Amniotic epithelial cell (primary cell): ENCODE results near the gene TAF15.

Source experiments
- DNase-seq: peaks from one replicate; pipeline ENCODE4 v3.0.0-alpha.2; 2010; ENCODE audit warnings: low read depth

Gene TAF15

GRCh38 chr17:35872196-35872980 lies 63.1 kb downstream of the TAF15 start:
- DNase-seq, result no peak

DNA sequence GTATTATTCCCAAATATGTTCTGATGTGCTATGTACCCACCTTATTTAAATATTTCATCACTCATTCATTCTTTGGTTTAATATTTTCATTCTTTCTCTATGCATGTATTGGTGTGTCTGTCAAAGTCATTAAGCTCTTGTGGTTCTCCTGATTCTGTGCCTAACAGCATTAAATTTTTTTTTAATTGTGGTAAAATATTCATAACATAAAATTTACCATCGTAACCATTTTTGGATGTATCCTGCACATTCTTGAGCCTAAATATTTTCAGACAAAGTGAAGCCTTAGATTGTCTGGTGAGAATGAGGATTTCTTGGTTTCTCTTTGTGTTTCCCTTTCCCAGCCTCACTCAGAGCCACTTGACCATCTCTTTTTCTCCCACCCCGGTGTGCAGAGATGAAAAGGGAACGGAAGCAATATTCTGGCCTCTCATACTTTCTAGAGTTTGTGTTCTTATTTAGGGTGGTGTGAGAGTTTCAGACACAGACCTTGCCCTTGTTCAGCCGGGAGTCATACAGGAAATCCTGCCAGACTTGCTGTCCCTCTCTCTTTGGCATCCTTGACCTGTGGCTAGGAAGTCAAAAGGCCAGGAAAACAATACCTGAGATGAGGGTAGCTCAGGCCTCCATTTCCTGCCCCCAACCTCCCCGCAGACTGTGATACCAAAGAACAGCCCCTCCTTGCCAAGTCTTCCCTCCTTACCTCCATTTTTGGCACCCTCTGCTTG lies 66.0 kb downstream of the TAF15 start:
- DNase-seq, result no peak

DNA sequence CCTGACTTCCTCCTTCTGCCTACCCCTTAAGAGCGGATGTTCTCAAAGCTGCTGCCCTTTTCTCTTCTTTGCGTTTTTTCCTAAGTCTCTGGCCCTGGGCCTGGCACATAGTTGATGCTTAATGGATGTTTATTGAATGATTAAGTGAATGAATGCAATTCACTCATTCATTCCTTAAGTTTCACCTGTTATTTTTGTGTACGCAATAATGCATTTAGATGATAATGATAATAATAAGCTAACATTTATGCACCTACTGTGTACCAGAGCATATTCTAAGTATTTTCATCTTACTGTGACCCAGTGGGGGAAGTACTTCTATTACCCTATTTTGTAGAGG lies 66.5 kb downstream of the TAF15 start:
- DNase-seq, result no peak

- no peak for DNase-seq
Measured at GRCh38 chr17:35876534-35876933, 67.2 kb downstream of the TAF15 start.

DNA sequence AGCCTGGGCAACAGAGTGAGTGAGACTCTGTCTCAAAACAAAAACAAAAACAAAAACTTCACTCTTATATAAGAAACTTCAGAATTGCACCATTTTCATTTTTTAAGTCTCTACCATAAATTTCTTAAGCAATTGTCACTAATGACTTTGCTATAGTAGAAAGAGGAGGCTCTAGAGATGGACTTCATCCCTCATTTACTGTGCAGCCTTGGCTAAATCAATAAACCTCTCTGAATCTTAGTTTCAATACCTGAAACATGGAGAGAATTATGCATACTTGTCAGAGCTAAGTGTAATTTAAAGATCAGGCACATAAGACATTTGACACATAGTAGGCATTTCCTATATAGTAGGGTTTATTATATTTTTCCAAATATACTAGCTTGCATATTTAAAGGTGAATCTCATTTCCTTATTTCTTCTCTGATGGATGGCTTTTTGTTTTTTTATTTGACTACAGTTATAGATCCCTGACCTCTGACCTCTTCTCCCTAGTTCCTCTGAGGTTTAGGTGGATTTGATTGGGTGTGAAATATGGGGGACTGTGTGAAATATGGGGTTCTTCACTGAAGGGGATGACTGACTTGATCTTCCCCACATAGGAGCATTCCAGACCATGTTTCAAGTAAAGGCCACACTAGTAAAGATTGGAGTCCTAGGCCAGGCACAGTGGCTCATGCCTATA lies 68.2 kb downstream of the TAF15 start:
- DNase-seq, result no peak

DNA sequence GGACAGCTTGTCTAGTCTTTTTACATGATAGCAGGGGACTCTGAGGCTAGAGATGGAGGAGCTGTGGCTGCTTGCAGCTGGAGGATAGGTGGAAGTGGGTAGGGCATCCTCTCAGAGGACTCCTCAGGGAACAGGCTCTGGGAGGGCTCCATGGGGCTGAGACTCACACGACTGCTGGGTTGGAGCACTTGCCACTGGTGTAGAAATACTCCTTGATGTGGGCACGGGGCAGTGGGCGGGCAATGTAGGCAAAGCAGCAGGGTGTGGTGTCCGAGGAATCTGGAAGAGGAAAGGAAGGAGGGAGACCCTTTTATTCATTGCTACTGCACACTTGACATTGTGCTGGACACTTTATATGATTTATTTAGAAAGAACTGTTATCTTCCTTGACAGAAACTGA lies 69.1 kb downstream of the TAF15 start:
- DNase-seq, result no peak

GRCh38 chr17:35879773-35880654 lies 70.7 kb downstream of the TAF15 start, which contains the start of gene CCL5:
CCL5 (minus strand) TSS chr17:35880360.
- DNase-seq, result no peak

- DNase-seq, result no peak
Measured at GRCh38 chr17:35889241-35889640, 80.0 kb downstream of the TAF15 start.

DNA sequence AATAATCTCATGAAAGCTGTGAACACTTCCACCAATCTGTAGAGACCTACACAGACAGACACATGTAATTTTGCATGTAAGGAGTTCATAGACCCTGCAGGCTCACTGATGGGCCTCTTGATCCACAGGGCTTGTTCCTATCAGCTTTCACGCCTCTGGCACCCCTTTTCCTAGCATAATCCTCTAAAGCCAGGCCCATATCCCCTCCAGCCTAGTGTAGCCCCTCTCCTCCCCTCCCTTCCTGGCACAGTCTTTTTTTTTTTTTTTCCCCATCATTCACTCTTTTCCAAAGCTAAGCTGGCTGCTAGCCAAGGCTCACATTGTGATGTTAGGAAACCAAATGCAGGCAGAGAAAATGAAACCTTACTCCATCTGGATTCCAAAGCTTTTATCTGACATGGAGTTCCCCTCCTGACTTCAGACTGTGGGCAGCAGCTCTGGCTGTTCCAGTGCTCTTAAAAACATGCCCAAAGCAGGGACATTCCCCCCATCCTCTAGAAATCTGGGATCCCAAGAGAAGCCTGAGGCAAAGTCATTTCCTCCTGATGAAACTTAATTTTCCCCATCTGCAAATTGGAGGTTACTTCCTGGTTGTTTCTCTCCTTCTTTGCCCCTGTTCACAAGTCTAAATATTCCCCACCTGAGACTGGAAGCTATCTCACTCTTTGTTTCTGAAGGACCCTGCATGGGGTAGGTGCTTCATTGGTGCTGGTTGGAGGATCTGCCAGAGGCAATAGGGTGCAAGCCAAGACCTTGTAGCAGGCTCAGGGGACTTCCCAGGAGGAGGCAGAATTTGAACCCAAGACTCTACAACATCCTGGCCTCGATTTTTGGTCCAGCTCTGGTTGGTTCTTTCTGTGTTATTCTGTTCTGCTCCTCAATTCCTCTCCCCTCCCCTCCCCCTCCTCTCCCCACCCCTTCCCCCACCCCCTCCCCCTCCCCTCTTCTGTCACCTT lies 80.8 kb downstream of the TAF15 start:
- peak; percentile 72 for DNase-seq

DNA sequence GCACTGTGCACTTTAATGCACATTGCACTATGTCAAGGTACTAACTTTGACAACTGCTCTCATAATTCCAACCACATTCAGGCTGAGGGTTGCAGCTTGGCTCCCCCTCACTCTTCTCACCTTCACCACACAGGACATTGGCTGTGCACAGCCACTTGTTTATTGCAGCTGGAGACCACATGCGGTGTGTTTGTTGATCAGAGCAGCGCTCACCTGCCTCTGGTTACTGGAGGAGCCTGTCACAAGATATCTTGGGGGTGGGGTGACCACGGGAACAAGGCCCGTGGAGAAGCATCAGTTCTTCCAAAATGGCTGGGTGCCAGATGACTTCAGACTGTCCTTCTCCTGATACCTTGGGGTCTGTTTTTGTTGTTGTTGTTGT lies 81.5 kb downstream of the TAF15 start:
- DNase-seq, result no peak

- DNase-seq, result no peak
Measured at GRCh38 chr17:35891269-35891668, 82.0 kb downstream of the TAF15 start.

GRCh38 chr17:35892091-35893035 lies 83.1 kb downstream of the TAF15 start:
- DNase-seq, result peak; percentile 18

DNA sequence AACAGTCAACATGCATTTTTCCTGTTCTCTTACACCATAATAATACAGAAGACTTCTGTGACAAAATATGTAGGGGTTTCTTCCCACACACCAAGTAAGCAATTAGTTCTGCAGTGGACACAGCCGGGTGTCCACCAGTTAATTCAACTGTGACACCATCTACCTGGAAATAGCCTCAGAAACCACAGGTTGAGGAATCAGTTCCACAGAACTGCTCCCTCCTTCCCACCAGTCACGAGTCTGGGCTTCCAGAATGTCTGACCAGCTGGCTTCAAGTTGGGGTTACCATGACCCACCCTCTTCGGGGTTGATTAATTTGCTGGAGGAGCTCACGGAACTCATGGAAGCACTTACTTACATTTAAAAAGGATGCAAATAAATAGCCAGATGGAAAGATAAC lies 84.5 kb downstream of the TAF15 start:
- DNase-seq, result no peak

GRCh38 chr17:35894206-35894605 lies 84.9 kb downstream of the TAF15 start:
- no peak for DNase-seq

GRCh38 chr17:35895636-35896587 lies 86.6 kb downstream of the TAF15 start:
- no peak for DNase-seq
